ENCODE data around the gene IFNAR2.
"Not testable (repeated sequence)": the region's sequence is repeated elsewhere in the genome, so short reads cannot be mapped to it uniquely, and the experiment has no call there.

The IFNAR2 gene

GRCh38 chr21:33244082-33244778 is 14.5 kb downstream of the IFNAR2 start:
- no peak for DNase-seq

- no peak for DNase-seq
Observed at GRCh38 chr21:33244779-33245105, 15.0 kb downstream of the IFNAR2 start.

GRCh38 chr21:33245289-33245918 is 15.7 kb downstream of the IFNAR2 start:
- no peak for DNase-seq

- no peak for DNase-seq
Observed at GRCh38 chr21:33246506-33246905, 16.8 kb downstream of the IFNAR2 start.

GRCh38 chr21:33246963-33247362 is 17.2 kb downstream of the IFNAR2 start:
- DNase-seq = no peak

GRCh38 chr21:33247599-33247998 is 17.9 kb downstream of the IFNAR2 start:
- DNase-seq = no peak

- no peak for DNase-seq
Observed at GRCh38 chr21:33249331-33250002, 19.7 kb downstream of the IFNAR2 start.

GRCh38 chr21:33251119-33251518 is 21.4 kb downstream of the IFNAR2 start:
- no peak for DNase-seq

- not testable (repeated sequence) for DNase-seq
Observed at GRCh38 chr21:33253382-33253781, 23.6 kb downstream of the IFNAR2 start.

GRCh38 chr21:33254766-33255165 is 25.0 kb downstream of the IFNAR2 start:
- DNase-seq = no peak

- no peak for DNase-seq
Observed at GRCh38 chr21:33255404-33255803, 25.7 kb downstream of the IFNAR2 start.

GRCh38 chr21:33256019-33256418 is 26.3 kb downstream of the IFNAR2 start:
- DNase-seq = no peak

GRCh38 chr21:33257094-33257803 is 27.5 kb downstream of the IFNAR2 start:
- no peak for DNase-seq

- no peak for DNase-seq
Observed at GRCh38 chr21:33258475-33258874, 28.7 kb downstream of the IFNAR2 start.

- no peak for DNase-seq
Observed at GRCh38 chr21:33259428-33259827, 29.7 kb downstream of the IFNAR2 start.

- DNase-seq = peak in 23 of 51 donors; percentile 0 to 38 (median 14)
Observed at GRCh38 chr21:33259995-33260394, 30.3 kb downstream of the IFNAR2 start.

GRCh38 chr21:33261635-33262034 is 31.9 kb downstream of the IFNAR2 start:
- peak in 2 of 51 donors; percentile 3 to 24 for DNase-seq

- DNase-seq = no peak
Observed at GRCh38 chr21:33262921-33263320, 33.2 kb downstream of the IFNAR2 start.

GRCh38 chr21:33264561-33264960 is 34.8 kb downstream of the IFNAR2 start:
- no peak for DNase-seq

- peak in 22 of 51 donors; percentile 3 to 30 (median 14) for DNase-seq
Observed at GRCh38 chr21:33265664-33266049, 35.9 kb downstream of the IFNAR2 start.

GRCh38 chr21:33266050-33266788 is 36.5 kb downstream of the IFNAR2 start, which contains the start of gene IL10RB:
IL10RB (plus strand) TSS chr21:33266367; CDS start chr21:33266466, 99 bp downstream.
- DNase-seq = peak in 48 of 51 donors; percentile 16 to 81 (median 55)
